ENCODE data around the gene PCNX1. TPM values are rescaled to one million over a fixed set of nuclear protein-coding genes. Genes with fewer than 3 reads are reported as not detected.
A peak's percentile ranks its signal among the peaks of the same experiment; 100 is the strongest.

PCNX1 gene
- total and polyA plus RNA-seq, 4 experiments from 2014 or later, result 10.7 to 128 (median 68.4) TPM

DNA sequence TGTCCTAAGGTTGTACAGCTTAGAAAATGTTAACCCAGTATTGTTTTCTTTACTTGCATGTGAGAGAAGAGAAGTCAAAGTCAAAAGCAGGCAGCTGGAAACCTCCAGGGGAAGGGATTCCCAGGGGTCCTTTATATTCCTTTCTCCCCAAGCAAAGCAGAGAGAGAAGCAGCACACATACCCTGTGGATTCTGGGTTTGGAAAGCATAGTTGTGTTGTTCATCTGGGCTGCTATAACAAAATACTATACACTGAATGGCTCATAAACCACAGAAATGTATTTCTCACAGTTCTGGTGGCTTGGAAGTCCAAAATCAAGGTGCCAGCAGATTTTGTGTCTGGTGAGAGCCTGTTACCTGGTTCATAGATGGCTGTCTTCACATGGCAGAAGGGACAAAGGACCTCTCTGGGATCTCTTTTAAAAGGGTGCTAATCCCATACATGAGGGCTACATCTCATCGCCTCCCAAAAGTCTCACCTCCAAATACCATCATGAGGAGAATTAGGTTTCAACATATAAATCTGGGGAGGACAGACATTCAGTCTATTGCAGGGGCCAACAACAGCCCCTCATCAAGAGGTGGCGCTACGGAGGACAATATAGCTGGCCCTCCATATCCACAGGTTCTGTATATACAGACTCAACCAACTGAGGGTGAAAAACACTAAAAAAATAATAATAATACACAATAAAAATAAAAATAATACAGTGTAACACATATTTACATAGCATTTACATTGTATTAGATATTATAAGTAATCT is 19.3 kb upstream of the PCNX1 start:
- H3K9me3 Mint-ChIP-seq, result no peaks in the 10 kb centered on the region
- no peaks in the 10 kb centered on the region for H3K27me3 ChIP-seq (ENCODE audit: insufficient read depth, low read length)
- H3K36me3 ChIP-seq (ENCODE audit: insufficient read depth, low read length), result no peaks in the 10 kb centered on the region
- H3K4me1 Mint-ChIP-seq, result peaks cover 66 to 99% (median 86%) of the 10 kb centered on the region in 4 donors
- H3K4me1 ChIP-seq (ENCODE audit: insufficient read depth, low read length), result peaks cover 97% of the 10 kb centered on the region
- no peaks in the 10 kb centered on the region for H3K9me3 ChIP-seq (ENCODE audit: control insufficient read depth in 1 of 2, low read length in 2 of 2)
- H3K27ac ChIP-seq (ENCODE audit: low read depth, low read length), result peak overlapping the region; percentile 55
- DNase-seq, result no peak
- intact Hi-C loops (cut with micrococcal nuclease), result loop anchor here (2.0 kb wide), 1 partner anchor 19 kb away; the partner anchor contains the start of gene PCNX1
- no peak overlapping the region for H3K4me3 ChIP-seq (ENCODE audit: low read length in 2 of 2)
- POLR2A ChIA-PET (ENCODE audit: partially characterized antibody), result interaction anchor here (0.6 to 16.3 kb wide), 12 partner anchors 8 to 116 kb away, joined by 3 to 164 read pairs (median 3); partner anchors contain the start of genes MAP3K9 and PCNX1
- H3K27me3 Mint-ChIP-seq, result no peaks in the 10 kb centered on the region
- H3K4me3 Mint-ChIP-seq, result peak overlapping the region in 7 of 8 donors; percentile 69 to 90 (median 77)
- H3K27ac Mint-ChIP-seq, result peak overlapping the region; percentile 87 to 97 (median 91)
- no peaks in the 10 kb centered on the region for H3K36me3 Mint-ChIP-seq
- CTCF ChIA-PET (ENCODE audit: partially characterized antibody), result interaction anchor here (1.0 to 6.8 kb wide), 8 partner anchors 14 to 85 kb away, joined by 3 to 62 read pairs (median 6); partner anchors contain the start of gene PCNX1

DNA sequence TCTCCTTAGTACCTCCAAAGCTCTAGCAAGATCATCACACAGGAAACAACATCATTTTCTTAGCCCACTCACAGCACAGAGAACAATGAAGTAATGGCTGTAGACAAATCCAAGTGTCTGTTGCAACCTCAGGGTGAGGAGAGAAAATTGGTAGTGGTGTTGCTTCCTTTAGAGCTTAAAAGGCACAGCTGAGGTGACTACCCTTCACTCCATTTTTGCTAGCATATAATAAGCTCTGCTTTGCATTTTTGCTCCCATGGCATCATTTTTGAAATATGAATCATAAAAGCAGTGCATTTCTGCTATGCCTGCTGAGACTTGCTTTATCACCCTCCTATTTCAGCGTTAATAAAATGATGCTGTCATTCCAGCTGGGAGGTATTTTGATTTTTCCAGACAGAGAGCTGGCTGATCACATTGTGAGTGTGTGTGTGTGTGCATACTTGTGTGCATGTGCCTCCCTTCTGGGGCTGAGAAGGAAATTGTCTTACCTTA is 18.5 kb upstream of the PCNX1 start:
- peak overlapping the region in 3 of 8 donors; percentile 7 to 43 (median 32) for H3K4me3 Mint-ChIP-seq
- no peak overlapping the region for H3K27ac ChIP-seq (ENCODE audit: low read depth, low read length)
- POLR2A ChIA-PET (ENCODE audit: partially characterized antibody), result interaction anchor here (1.0 to 16.3 kb wide), 7 partner anchors 16 to 115 kb away, joined by 3 to 164 read pairs (median 5); partner anchors contain the start of genes MAP3K9 and PCNX1

DNA sequence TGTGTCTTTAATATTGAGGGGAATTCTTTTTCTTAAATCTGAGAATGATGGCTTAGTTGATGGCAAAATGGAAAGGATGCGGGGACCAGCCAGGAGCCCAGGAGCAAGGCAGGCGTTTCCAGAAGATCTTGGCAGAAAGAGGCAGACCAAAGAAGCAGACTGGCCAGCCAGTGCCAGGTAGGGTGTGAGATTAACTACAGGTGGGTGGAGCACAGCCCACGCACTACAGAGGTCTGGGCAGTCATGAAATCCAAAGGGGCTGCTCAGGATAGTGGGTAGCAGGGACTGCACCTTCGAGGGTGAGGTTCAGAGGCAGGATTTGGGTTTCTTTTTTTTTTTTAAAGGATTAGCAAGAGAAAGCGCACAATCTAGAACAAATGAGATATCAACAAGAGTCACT is 17.7 kb upstream of the PCNX1 start:
- intact Hi-C loops (cut with micrococcal nuclease), result no loop called here
- CTCF ChIA-PET (ENCODE audit: partially characterized antibody), result interaction anchor here (1.1 to 1.8 kb wide), 5 partner anchors 16 to 72 kb away, joined by 5 to 8 read pairs (median 6); partner anchors contain the start of gene PCNX1
- POLR2A ChIA-PET (ENCODE audit: partially characterized antibody), result interaction anchor here (1.4 to 16.3 kb wide), 4 partner anchors 16 to 110 kb away, joined by 4 to 164 read pairs (median 34); partner anchors contain the start of gene PCNX1
- no peak for DNase-seq
- Mint-ChIP-seq H3K27ac (peak overlapping the region; percentile 39 to 91 (median 86)), H3K4me3 (no peak overlapping the region), H3K9me3 (no peaks in the 10 kb centered on the region), H3K36me3 (no peaks in the 10 kb centered on the region), H3K27me3 (no peaks in the 10 kb centered on the region), H3K4me1 (peaks cover 67 to 99% (median 86%) of the 10 kb centered on the region in 4 donors)
- peaks cover 97% of the 10 kb centered on the region for H3K4me1 ChIP-seq (ENCODE audit: insufficient read depth, low read length)
- no peaks in the 10 kb centered on the region for H3K27me3 ChIP-seq (ENCODE audit: insufficient read depth, low read length)
- H3K36me3 ChIP-seq (ENCODE audit: insufficient read depth, low read length), result no peaks in the 10 kb centered on the region
- no peak overlapping the region for H3K27ac ChIP-seq (ENCODE audit: low read depth, low read length)
- H3K9me3 ChIP-seq (ENCODE audit: control insufficient read depth in 1 of 2, low read length in 2 of 2), result no peaks in the 10 kb centered on the region
- H3K4me3 ChIP-seq (ENCODE audit: low read length in 2 of 2), result no peak overlapping the region

More for the DNA sequence above, 18.5 kb upstream of the PCNX1 start:
- Histone ChIP-seq H3K4me1 (ENCODE audit: insufficient read depth, low read length) (peaks cover 97% of the 10 kb centered on the region), H3K4me3 (ENCODE audit: low read length in 2 of 2) (no peak overlapping the region), H3K27me3 (ENCODE audit: insufficient read depth, low read length) (no peaks in the 10 kb centered on the region), H3K9me3 (ENCODE audit: control insufficient read depth in 1 of 2, low read length in 2 of 2) (no peaks in the 10 kb centered on the region), H3K36me3 (ENCODE audit: insufficient read depth, low read length) (no peaks in the 10 kb centered on the region)
- Mint-ChIP-seq H3K9me3 (no peaks in the 10 kb centered on the region), H3K27me3 (no peaks in the 10 kb centered on the region), H3K4me1 (peaks cover 65 to 99% (median 85%) of the 10 kb centered on the region in 4 donors), H3K36me3 (no peaks in the 10 kb centered on the region), H3K27ac (peak overlapping the region; percentile 19 to 91 (median 65))
- DNase-seq, result peak in 3 of 5 donors; percentile 39 to 53 (median 45)
- intact Hi-C loops (cut with micrococcal nuclease), result no loop called here
- CTCF ChIA-PET (ENCODE audit: partially characterized antibody), result interaction anchor here (0.7 to 1.8 kb wide), 7 partner anchors 8 to 84 kb away, joined by 3 to 8 read pairs (median 5); partner anchors contain the start of gene PCNX1

DNA sequence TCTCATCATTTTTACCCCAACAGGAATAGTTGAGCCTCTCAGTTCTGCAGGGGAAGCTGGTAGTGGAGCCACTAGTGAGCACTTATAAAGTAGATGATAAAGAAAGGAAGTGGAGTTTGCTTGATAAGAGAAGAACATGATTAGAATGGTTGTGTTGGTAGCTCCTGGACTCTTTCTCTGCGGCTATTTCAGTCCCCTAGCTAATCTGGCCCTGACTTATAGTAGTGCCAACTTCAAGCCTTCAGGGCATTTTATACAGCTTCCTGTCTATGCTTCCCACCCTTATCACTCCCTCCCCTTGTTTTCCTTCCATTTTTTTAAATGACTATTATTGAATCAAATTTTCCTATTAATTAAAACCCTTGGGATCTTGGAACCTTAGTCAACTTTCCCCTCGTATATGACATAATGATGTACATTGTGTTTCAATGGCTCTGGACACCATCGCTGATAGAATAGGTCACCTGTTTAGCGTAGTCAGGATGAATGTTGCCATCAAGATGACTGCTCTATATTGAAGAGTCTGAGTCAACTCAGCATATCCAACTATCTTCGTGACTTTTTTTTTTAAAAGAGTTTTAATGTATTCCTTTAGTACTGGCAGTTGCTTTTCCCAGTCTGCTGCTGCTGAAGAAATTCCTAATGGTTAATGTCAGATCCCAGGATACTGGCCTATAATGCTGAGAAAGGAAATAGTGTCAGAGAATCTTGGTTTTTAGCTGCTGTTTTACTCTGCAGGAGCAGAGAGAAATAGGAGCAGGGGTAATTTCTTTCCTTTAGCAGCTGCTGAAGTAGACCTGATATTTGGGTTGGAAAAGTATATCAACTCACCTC is 16.2 kb upstream of the PCNX1 start:
- POLR2A ChIA-PET (ENCODE audit: partially characterized antibody), result interaction anchor here (0.8 to 16.3 kb wide), 3 partner anchors 9 to 63 kb away, joined by 3 to 164 read pairs (median 3); partner anchors contain the start of gene PCNX1
- peak overlapping the region in 1 of 8 donors; percentile 27 for H3K4me3 Mint-ChIP-seq

DNA sequence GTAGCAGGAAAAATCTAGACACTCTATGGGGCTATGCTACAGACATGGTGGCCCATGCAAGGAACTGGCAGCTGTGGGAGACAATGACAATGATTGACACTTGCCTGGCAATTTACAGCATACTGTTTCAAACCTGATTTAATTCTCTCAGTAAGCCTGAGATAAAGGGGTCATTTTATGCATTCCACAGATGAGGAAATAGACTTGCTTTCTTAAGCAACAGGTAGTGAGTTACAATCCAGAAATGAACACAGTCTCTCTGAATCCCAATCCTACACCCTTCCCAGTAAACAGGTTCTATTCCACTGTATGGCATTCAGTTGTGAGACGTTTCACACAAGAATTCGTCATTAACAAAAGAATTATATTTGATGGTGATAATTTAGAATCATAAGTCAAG is 15.5 kb upstream of the PCNX1 start:
- intact Hi-C loops (cut with micrococcal nuclease), result no loop called here
- no peaks in the 10 kb centered on the region for H3K9me3 Mint-ChIP-seq
- H3K27ac Mint-ChIP-seq, result peak overlapping the region in 4 of 7 donors; percentile 41 to 72 (median 57)
- POLR2A ChIA-PET (ENCODE audit: partially characterized antibody), result interaction anchor here (1.3 to 16.3 kb wide), 2 partner anchors 15 to 63 kb away, joined by 3 to 164 read pairs; partner anchors contain the start of gene PCNX1
- Histone ChIP-seq H3K27me3 (ENCODE audit: insufficient read depth, low read length) (no peaks in the 10 kb centered on the region), H3K4me3 (ENCODE audit: low read length in 2 of 2) (no peak overlapping the region), H3K9me3 (ENCODE audit: control insufficient read depth in 1 of 2, low read length in 2 of 2) (no peaks in the 10 kb centered on the region), H3K27ac (ENCODE audit: low read depth, low read length) (no peak overlapping the region), H3K36me3 (ENCODE audit: insufficient read depth, low read length) (no peaks in the 10 kb centered on the region), H3K4me1 (ENCODE audit: insufficient read depth, low read length) (peaks cover 89% of the 10 kb centered on the region)
- H3K4me1 Mint-ChIP-seq, result peaks cover 58 to 93% (median 77%) of the 10 kb centered on the region in 4 donors
- H3K36me3 Mint-ChIP-seq, result no peaks in the 10 kb centered on the region
- no peak for DNase-seq
- CTCF ChIA-PET (ENCODE audit: partially characterized antibody), result interaction anchor here (1.7 to 8.1 kb wide), 3 partner anchors 9 to 19 kb away, joined by 5 to 59 read pairs (median 12); partner anchors contain the start of gene PCNX1
- H3K27me3 Mint-ChIP-seq, result no peaks in the 10 kb centered on the region
- H3K4me3 Mint-ChIP-seq, result peak overlapping the region in 1 of 8 donors; percentile 25

More for the DNA sequence above, 16.2 kb upstream of the PCNX1 start:
- Mint-ChIP-seq H3K9me3 (no peaks in the 10 kb centered on the region), H3K4me1 (peaks cover 61 to 97% (median 82%) of the 10 kb centered on the region in 4 donors), H3K27me3 (no peaks in the 10 kb centered on the region), H3K36me3 (no peaks in the 10 kb centered on the region), H3K27ac (peak overlapping the region in 5 of 7 donors; percentile 34 to 72 (median 41))
- Histone ChIP-seq H3K27me3 (ENCODE audit: insufficient read depth, low read length) (no peaks in the 10 kb centered on the region), H3K9me3 (ENCODE audit: control insufficient read depth in 1 of 2, low read length in 2 of 2) (no peaks in the 10 kb centered on the region), H3K27ac (ENCODE audit: low read depth, low read length) (no peak overlapping the region), H3K36me3 (ENCODE audit: insufficient read depth, low read length) (no peaks in the 10 kb centered on the region), H3K4me1 (ENCODE audit: insufficient read depth, low read length) (peaks cover 96% of the 10 kb centered on the region), H3K4me3 (ENCODE audit: low read length in 2 of 2) (no peak overlapping the region)
- CTCF ChIA-PET (ENCODE audit: partially characterized antibody), result interaction anchor here (1.7 to 8.1 kb wide), 4 partner anchors 9 to 73 kb away, joined by 5 to 59 read pairs (median 9); partner anchors contain the start of gene PCNX1
- intact Hi-C loops (cut with micrococcal nuclease), result no loop called here
- DNase-seq, result no peak

DNA sequence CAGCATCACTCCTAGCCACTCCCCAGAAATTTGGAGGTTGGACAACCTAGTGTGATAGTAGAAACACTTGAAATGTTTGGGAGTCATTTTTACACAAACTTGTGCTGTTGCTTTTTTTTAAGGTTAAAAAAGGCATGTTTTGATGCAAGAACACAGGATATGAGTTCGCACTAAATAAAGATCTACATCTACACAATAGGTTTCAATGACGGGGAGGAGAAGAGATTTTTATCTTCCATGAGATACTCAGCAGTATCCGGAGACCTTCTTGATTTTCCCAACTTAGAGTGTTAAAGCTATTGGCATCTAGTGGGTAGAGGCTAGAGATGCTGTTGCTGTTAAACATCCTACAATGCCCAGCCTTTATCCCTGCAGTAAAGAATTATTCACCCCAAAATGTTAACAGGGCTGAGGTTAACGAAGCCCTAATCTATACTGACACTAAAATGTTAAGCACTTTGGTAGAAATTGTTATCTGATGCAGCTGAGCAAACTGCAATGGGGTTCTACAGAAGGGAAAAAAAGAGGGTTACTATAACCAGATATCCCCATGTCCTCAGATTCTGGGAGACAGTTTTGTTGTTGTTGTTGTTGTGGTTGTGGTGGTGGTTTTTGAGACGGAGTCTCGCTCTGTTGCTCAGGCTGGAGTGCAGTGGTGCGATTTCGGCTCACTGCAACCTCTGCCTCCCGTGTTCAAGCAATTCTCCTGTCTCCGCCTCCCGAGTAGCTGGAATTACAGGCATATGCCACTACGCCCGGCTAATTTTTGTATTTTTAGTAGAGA is 14.0 kb upstream of the PCNX1 start:
- Histone ChIP-seq H3K4me3 (ENCODE audit: low read length in 2 of 2) (peak overlapping the region in 1 of 2 donors; percentile 11), H3K4me1 (ENCODE audit: insufficient read depth, low read length) (peaks cover 74% of the 10 kb centered on the region), H3K36me3 (ENCODE audit: insufficient read depth, low read length) (no peaks in the 10 kb centered on the region), H3K27me3 (ENCODE audit: insufficient read depth, low read length) (no peaks in the 10 kb centered on the region), H3K9me3 (ENCODE audit: control insufficient read depth in 1 of 2, low read length in 2 of 2) (no peaks in the 10 kb centered on the region), H3K27ac (ENCODE audit: low read depth, low read length) (peak overlapping the region; percentile 13)
- Mint-ChIP-seq H3K9me3 (no peaks in the 10 kb centered on the region), H3K4me3 (peak overlapping the region; percentile 46 to 81 (median 73)), H3K4me1 (peaks cover 46 to 78% (median 65%) of the 10 kb centered on the region in 4 donors), H3K27me3 (no peaks in the 10 kb centered on the region), H3K27ac (peak overlapping the region; percentile 44 to 96 (median 90)), H3K36me3 (no peaks in the 10 kb centered on the region)
- POLR2A ChIA-PET (ENCODE audit: partially characterized antibody), result interaction anchor here (1.1 to 16.3 kb wide), 5 partner anchors 10 to 106 kb away, joined by 3 to 164 read pairs (median 4); partner anchors contain the start of gene PCNX1
- peak in 3 of 5 donors; percentile 38 to 63 (median 38) for DNase-seq
- intact Hi-C loops (cut with micrococcal nuclease), result no loop called here
- CTCF ChIA-PET (ENCODE audit: partially characterized antibody), result interaction anchor here (0.9 to 8.1 kb wide), 4 partner anchors 8 to 63 kb away, joined by 3 to 59 read pairs (median 8); partner anchors contain the start of gene PCNX1

Measured in CD4-positive, alpha-beta memory T cell (primary cell).